Measurements from ENCODE around the gene NTNG1.

- TF ChIP-seq CTCF (IDR thresholded peaks at IDR 0.05): no peak
- no peak for TF ChIP-seq SMAD3 (CRISPR knock-in tag; IDR thresholded peaks at IDR 0.05; ENCODE audit: borderline replicate concordance)
- TF ChIP-seq ATF2 (CRISPR knock-in tag; IDR thresholded peaks at IDR 0.05; ENCODE audit: borderline replicate concordance, low read depth): no peak
These were observed 91.6 kb downstream of the NTNG1 start for GRCh38 chr1:107232426-107232825.

Measured in WTC11 (cell line).